Non-pigmented ciliary epithelial cell (primary cell): ENCODE measurements around the gene RNASE8.
A peak's percentile ranks its signal among the peaks of the same experiment; 100 is the strongest.

Experiments used
- DNase-seq: peaks from one replicate; pipeline ENCODE4 v3.0.0-alpha.2; 2010; ENCODE audit warnings: low read depth

RNASE8 gene

DNA sequence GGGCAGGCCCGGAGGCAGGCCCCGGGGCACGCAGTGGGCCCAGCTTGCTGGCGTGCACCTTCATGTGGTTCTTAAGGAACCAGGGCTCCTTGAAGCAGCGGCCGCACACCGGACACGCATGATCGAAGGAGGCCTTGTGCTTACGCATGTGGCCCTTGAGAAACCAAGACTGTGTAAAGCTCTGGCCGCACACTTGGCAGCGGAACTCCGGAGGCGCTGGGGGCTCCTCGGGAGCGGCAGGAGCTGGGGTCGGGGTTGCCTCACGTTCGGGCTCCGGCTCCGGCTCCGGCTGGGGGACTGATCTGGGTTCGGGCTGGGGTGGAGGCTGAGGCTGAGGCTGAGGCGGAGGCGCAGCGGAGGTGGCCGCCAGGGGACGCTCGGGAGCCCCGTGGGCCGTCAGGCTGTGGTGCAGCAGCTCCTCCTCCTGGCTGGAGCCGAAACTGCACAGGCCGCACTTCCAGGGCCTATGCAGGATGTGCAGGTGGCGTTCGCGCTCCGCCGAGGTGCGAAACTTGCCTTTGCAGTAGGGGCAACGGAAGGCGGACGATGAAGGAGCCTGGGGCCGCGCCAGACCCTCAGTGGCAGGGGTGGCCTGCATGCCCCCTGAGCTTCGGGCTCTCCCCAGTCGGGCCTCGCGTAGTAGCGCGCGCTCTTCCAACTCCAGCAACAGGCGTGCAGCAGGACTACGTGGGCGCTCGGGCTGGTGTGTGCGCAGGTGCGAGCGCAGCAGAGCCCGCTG, 34.8 kb downstream of the RNASE8 start:
- DNase-seq: no peak

- DNase-seq: no peak
These were observed 35.4 kb downstream of the RNASE8 start for GRCh38 chr14:21093018-21093417.

- DNase-seq: no peak
These were observed 36.4 kb downstream of the RNASE8 start for GRCh38 chr14:21093769-21094681.

GRCh38 chr14:21095430-21096205, 38.0 kb downstream of the RNASE8 start:
- no peak for DNase-seq

DNA sequence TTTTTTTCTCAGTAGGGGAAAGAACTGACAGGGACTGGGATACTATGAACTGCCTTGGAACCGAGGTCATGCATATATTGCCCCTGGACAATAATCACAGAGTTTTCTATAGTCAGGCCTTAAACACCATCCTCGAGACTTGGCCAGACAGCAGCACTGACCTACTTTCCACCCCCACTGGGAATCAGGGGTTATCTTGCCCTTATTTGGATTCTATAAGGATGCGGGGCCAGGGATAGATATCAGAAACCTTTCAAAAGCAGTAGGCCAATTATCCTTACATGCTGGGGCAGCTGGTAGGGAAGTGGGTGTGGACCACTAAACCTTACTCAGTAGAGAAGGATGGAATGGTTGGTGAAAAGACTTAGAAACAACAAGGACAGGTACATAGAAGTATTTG, 38.8 kb downstream of the RNASE8 start:
- no peak for DNase-seq

DNA sequence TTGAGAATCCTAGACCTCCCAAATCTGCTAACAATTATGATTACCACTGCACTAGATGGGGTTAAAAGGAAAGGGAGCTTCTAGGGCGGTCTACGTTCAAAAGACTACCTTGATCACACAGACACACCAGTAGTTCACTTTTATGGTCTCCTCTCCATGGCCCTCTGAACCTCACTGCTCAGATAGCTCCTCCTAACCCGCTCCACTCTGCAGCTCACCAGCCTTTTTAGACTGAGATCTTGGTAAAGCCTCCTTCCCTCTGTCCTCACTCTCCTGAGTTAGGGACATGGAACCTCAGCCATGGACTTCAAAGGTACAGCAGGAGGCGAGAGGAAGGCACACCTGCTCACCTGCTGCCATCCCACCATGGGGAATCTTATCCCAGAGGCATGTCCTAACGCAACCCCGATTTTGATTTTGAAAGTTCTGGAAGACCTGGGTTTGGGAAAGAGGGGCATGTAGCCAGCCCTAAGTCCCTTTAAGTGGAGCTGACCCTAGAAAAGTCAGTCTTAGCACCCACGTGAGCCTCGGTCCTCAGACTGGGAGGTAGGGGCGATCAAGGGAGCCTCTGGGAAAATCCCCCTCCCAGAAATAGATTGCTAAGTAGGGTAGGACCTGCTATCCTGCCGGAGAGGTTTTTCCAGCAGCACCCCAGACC, 39.5 kb downstream of the RNASE8 start:
- no peak for DNase-seq

DNA sequence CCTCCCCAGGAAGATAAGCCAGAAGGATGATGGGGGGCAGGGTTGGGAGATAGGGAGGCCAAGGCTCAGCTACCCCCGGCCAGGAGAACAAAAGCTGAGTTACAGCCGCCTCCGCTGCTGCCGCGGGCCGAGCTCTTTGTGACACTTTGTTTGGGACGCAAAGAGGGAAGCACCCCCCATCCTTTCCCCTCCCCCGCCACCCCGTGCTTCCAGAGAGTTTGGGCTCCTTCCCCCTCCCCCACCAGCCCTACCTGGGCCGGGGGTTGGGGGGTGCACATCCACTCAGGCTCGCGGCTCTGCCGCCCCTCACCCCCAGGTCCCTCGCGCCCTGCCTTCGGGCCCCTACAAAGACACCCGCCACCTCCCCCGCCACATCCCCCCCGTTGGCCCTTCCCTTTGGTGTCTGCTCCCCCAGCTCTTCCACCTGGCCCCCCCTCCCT, 40.0 kb downstream of the RNASE8 start:
- no peak for DNase-seq

DNA sequence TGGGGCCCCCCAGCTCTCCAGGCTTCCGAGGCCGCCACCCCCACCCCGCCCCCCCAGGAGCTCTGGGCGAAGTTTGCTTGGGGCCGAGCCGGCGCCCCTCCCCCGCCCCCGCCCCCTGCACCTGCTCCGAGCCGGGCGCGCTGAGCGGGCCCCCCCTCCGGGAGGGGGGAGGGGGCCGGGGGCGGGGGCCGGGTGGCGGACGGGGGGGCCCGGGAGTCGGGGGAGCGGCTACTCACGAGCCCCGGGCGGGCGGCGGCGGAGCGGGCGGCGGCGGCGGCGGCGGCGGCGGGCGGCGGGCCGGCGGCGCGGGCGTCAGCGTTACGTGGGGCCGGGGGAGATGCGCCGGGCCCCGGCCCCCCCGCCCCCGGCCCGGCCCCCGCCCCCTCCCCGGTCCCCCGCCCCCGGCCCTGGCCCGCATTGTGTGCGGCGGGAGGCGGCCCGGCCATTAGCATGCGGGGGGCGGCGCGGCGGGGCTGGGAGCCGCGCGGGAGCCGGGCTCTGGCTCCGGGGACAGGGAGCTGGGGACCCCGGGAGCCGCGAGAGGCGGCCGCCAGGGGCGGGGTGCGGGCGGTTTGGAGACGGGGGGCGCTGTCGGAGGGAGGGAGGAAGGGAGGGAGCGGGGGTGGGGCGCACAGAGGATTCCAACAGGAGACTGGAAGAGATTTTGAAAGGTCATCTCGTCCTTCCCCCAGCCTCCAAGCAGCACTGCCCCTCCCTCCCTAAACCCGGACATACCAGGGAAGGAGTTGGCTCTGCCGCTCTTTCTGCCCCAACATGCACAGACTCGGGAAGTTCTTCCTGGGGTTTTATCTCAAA, 40.7 kb downstream of the RNASE8 start, which contains the start of gene ZNF219:
Gene ZNF219 (minus strand): TSS at position 580 of the 816 bp plus-strand sequence. CDS start 5,064 bp downstream, outside the sequence.
- no peak for DNase-seq

- no peak for DNase-seq
These were observed 41.4 kb downstream of the RNASE8 start for GRCh38 chr14:21098892-21099595.

DNA sequence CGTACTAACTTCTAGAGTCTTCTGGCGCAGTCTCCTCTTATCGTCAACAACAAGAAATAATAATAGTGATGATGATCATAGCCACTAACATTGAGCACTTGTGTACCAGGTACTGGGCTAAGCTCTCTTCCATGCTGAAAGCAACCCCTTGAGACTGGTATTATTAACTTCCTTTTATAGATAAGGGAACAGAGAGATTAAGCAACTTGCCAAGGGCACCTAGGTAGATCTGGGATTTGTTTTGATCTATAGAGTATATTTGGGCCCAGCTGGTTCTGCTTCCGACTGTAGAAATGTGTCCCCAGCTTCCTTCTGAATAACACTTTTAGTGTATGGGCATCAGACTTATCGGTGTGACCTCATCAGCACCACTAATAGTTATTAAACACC, 42.0 kb downstream of the RNASE8 start:
- DNase-seq: no peak

- no peak for DNase-seq
These were observed 43.3 kb downstream of the RNASE8 start, which contains the start of gene TMEM253 for GRCh38 chr14:21100931-21101330. Gene TMEM253, plus strand, starts transcription at chr14:21101066. Its CDS starts 278 bp downstream, at chr14:21101344.

- DNase-seq: no peak
These were observed 44.3 kb downstream of the RNASE8 start for GRCh38 chr14:21101802-21102413.

DNA sequence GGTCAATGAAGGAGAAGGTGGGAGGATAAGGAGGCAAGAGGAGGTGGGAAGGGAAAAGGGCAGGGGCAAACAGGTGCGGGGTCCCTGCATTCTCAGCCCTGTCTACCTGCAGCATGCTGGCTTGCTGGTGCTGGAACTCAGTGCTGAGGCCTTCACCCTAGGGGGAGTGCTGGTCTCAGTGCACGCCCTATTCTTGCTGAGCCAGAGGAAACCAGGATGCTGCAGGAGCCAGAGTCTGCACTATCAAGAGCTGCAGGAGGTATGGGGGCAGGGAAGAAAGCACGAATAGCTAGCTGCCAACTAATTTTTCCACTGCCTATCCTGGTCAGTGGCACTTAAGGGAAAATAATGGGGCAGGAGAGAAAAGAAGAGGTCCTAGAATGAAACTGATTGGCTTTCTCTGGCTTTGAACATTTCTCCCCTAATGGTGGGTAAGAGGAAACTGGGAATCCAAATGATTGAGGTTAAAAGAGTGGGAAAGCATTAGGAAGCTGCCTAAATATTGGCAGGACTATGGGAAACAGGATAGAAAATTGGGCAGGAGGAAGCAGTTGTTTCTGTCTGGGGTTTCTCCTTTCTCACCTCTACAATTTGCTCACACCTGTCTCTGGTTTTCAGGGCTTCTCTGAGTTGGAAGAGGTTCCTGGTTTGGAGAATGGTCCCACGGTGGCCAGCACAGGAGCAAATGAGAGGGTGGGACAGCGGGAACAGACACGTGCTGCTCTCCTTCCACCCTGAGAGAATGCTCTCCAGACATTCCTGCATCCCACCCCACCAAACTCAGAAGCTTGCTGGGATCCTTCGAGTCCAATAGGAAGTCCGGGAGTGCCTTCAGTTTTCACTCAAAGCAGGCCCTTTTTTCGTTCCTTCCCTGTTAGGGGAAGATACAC, 45.1 kb downstream of the RNASE8 start:
- DNase-seq: no peak

GRCh38 chr14:21103411-21103709, 45.7 kb downstream of the RNASE8 start:
- DNase-seq: no peak

DNA sequence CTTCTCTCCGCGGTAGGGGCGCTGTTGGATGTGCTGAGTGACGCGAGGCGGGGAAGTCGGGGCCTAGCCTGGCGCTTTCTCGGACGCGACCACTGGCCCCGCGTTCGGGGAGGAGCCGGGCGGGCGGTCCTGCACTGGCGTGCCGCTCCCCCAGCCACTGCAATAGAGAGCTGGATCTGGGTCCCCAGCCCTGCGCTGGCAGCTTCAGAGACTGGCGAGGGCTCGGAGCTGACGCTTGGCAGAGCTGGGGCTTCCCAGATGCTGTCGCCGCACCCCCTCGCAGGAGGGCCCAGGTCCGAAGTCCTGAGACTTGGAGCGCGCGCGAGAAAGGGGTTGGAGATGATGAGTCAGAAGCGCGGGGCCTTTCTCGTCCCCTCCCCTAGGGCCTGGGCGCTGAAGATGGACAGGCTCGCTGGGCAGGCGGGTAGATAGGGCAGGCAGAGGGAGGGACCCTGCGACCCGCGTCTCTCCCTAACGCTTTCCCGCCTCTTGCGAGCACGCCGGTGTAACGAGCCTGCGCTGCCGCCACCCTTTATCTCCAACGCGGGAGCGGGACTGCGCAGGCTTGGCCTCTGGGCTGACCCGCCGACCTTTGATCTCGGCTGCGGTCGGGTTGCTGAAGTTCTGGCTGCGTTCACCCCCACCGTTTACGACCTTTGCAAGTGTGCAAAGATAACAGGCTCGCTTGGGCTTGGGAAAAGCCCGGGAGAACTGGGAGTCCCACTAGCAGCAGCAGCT, 46.3 kb downstream of the RNASE8 start:
- peak; percentile 80 for DNase-seq

DNA sequence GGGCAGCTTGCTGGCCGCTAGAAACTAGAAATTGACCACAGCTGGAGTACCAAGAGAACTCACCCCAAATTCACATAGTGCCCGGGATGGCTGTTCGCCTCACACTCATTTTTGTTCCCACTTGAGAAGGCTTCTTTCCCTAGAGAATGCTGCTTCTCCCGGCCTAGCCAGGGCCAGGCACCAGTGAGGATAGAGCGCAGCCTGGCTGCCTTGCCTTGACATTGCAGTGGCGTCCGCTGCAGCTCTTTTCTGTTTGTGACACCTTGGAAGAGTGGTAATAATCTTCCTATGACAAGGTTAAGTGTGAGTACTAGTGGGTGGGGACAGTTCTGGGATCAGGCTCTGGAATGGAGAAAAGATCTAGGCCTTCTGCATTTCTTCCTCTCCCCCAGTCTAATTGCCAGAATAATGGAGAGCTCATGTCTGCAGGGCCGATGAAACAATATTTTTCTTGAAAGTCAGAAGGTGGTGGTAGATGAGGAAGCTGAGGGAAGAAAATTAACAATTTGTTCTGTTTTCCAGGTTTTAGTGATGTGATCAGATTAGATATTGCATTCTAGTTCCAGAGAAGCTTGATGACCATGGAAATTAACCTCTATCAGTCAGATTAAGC, 46.9 kb downstream of the RNASE8 start:
- DNase-seq: peak; percentile 55

DNA sequence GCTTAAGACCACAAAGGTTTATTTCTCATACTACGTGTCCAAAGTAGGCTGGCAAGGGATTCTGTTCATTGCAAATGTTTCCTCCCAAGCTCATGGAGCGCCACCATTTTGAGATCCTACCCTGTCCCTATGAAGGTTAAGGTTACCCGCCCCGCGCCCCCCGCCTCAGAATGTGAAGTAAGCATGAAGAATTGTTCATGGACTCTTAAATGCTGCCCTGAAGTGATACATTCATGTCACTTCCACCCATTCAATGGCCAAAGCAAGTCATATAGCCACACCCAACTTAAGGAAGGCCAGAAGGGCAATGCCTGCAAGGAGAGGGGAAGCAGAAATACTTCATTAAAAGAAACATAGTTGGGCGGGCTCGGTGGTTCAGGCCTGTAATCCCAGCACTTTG, 47.5 kb downstream of the RNASE8 start:
- DNase-seq: no peak

DNA sequence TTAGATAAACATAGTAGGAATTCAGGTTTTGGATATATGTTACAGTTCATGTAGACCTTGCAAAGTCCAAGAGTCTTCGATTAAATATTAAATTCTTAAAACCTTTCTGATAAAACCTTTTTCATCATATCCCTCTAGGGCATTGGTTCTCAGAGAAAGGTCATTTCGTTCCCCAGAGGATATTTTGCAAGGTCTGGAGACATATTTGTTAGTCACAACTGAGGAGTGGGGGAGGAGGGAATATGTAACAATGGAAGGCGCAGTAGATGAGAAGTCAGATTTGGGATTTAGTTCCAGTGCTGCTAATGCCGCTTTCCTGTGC, 48.5 kb downstream of the RNASE8 start:
- DNase-seq: no peak
